GM21529 (cell line): ENCODE measurements around the gene APOBEC3F.
"Not testable (repeated sequence)": the region's sequence is repeated elsewhere in the genome, so short reads cannot be mapped to it uniquely, and the experiment has no call there.

Experiments
- ATAC-seq: cut with Tn5 transposase; IDR thresholded peaks from one replicate; pipeline ENCODE4 v1.9.1; 2021; ENCODE audit not compliant: unreplicated experiment

APOBEC3F gene

DNA sequence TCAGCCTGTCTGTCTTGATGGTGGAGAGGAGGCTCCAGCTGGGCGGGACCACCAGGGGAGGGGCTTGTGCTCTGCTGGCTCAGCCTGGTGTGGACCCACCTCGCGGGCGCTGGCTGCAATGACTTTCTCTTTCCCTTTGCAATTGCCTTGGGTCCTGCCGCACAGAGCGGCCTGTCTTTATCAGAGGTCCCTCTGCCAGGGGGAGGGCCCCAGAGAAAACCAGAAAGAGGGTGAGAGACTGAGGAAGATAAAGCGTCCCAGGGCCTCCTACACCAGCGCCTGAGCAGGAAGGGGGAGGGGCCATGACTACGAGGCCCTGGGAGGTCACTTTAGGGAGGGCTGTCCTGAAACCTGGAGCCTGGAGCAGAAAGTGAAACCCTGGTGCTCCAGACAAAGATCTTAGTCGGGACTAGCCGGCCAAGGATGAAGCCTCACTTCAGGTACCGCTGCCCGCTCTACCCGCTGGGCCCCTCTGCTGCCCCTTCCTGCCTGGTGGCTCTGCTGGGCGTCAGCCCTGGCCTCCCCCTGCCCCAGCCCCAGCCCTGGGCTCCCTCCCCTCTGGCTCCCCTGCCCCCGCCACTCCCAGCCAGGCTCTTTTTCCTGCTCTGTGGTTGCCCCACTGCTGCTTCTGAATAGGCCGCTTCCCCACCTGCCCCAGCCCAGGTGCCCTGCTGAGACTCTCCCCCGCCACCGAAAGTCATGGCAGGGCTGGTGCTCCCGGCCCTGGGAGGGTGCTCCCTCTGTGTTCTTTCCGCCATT is at the start of gene APOBEC3F:
TSS of gene APOBEC3F (plus strand) at position 327 of the 759 bp plus-strand sequence. CDS start at position 424, 97 bp downstream.
- ATAC-seq: peak; percentile 92

DNA sequence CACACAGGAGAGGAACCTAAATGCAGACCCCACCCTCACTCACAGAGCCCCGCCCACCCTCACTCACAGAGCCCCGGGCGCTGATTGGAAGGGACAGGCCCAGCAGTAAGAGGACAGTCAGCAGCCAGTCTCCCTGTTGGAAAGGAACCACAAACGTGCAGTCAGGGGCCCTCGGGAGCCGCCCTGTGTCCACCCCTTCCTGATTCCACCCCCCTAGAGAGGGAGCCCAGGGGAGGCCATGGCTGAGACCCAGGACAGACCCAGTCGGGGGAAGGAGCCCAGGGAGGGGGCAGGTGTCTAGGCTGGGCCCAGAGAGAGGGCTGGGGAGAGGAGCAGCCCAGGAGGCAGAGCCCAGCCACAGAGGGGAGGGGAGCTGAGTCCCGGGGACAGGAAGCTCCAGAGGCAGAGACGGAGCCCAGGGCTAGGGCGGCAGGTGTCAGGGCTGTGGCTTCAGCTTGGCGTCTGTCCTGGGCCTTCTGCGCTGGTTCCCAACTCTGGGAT is 47.7 kb upstream of the APOBEC3F start:
- not testable (repeated sequence) for ATAC-seq

DNA sequence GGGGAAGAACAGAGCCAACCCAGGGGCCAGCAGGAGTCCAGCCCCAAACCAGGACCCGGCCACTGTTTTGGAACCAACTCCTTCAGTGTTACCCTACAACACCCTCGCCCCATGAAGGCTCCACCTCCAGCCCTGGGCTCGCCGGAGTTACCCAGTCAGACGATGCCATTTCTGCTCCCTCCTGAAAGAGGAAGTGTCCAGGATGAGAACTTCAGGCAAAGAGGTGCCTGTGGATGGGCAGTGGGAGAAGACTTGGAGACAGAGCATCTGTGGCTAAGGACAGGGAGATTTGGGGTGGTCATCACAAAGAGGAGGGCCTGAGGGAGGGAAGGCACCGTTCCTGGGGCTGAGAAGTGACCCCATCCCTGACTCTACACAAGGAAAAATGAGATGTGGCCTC is 44.6 kb upstream of the APOBEC3F start:
- ATAC-seq: no peak

DNA sequence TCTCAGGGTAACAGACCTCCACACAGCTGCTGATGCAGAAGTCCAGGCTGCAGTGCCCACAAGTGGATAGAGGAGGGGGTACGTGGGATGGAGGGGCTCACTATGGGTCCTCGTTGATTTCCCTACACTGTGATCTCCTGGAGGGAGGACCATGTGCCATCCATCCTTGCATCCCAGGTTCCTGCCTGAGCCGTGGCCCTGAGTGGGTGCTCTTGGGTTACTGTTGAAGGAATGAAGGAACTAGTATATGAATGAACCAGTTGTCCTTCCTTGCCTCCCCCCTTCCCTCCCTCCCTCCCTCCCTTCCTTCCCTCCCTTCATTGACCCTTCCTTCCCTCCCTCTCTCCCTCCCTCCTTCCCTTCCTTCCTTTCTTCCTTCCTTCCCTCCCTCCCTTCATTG is 43.1 kb upstream of the APOBEC3F start:
- ATAC-seq: no peak

DNA sequence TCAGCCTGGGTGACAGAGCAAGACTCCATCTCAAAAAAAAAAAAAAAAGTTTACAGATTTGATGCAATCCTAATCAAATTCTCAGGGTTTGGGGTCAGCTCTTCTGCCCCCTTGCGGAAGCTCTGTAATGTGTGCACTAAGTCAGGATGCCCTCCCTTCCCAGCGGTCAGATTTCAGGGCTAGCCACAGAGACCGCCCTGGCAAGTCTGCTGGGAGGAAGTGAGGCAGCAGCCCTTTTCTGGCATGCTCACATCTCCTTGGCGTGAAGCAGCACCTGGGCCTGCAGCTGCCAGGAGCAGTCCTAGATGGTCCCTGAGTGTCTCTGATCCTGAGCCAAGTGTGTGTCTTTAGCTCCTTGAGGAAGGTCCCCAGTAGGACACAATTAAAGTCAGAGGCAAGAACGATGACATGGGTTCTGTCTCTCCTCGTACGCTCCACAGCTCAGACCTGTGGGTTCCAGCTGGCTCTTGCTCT is 37.5 kb upstream of the APOBEC3F start:
- peak; percentile 67 for ATAC-seq

DNA sequence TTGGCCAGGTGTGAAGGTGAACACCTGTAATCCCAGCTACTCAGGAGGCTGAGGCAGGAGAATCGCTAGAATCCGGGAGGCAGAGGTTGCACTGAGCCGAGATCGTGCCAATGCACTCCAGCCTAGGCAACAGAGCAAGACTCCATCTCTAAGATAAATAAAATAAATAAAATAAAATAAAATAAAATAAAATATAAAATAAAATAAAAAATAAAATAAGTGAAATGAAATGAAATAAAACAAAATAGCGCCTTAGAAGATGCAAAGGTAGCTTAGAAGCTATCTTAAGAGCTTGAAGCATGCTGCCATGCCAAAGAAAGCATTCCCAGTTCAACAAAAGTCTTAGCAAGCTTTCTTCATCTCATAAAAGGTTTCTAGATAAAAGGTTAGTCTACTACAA is 33.5 kb upstream of the APOBEC3F start:
- ATAC-seq: no peak

DNA sequence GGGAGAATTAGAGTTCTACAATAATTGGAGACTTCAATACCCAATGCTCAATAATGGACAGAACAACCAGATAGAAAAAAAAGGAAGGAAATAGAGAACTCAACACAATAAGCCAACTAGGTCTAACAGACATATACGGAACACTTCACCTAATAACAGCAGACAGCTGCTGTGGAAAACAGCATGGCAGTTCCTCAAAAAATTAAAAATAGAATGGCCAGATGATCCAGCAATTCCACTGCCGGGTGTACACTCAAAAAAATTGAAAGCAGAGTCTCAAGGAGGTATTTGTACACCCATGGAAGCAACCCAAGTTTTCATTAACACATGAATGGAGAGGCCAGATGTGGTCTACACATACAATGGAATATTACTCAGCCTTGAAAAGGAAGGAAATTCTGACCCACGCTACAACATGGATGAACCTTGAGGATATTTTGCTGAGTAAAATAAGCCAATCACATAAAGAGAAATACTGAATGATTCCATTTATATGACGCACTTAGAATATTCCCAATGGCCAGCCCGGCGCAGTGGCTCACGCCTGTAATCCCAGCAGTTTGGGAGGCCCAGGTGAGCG is 32.3 kb upstream of the APOBEC3F start:
- not testable (repeated sequence) for ATAC-seq

DNA sequence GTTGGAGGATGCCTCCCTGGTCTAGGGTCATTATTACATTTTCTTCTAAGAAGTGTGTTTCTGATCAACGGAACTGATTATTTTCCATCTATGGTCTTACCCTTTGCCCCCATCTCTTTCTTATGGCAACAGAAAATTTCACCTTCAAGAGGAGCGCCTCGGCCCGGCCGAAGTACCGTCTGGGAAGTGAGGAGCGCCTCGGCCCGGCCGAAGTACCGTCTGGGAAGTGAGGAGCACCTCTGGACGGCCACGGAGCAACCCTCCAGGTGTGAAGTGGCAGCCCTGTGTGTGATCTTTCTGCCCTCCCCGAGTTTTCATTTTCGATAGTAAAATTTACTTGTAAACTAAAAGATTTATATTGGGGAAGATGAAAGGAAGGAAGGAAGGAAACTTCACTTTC is 29.7 kb upstream of the APOBEC3F start:
- no peak for ATAC-seq

DNA sequence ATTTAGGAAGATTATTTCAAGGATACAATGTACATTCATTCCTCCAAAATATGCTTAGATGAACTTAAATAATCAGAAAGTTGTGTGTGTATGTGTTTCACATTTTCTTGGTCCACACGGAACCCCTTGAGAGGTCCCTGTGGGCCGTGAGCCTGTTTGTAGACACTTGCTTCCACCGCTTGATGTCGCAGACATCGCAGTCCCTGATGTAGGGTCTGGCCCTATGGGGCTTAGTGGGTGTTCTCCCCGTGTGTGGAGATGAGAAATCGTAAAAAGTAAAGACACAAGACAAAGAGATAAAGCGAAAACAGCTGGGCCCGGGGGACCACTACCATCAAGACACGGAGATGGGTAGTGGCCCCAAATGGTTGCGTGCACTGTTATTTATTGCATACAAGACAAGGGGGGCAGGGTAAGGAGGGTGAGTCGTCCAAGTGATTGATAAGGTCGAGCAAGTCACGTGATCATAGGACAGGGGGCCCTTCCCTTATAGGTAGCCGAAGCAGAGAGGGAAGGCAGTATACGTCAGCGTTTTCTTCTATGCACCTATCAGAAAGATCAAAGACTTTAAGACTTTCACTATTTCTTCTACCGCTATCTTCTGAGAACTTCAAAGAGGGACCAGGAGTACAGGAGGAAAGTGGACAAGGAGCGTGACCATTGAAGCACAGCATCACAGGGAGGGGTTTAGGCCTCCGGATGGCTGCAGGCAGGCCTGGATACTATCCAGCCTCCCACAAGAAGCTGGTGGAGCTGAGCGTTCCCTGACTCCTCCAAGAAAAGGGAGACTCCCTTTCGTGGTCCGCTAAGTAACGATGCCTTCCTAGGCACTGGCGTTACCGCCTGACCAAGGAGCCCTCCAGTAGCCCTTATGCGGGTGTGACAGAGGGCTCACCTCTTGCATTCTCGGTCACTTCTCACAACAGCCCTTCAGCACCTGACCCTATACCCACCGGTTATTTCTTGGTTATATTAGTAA is 27.8 kb upstream of the APOBEC3F start:
- no peak for ATAC-seq

DNA sequence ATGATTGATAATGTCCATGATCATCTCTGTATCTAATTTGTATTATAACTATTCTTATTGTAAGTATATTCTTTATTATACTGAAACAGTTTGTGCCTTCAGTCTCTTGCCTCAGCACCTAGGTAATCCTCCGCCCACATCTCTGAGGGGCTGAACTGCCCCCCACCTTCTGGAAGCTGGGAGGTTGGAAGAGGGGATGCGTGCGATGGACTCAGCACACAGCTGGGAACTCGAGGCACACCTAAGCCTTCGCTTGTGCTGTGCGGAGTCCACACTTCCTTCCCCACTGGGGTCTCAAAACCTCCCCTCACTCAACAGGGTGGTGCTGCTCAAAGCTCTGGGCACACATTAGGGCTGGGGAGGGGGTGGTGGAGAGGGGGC is 27.1 kb upstream of the APOBEC3F start:
- not testable (repeated sequence) for ATAC-seq

DNA sequence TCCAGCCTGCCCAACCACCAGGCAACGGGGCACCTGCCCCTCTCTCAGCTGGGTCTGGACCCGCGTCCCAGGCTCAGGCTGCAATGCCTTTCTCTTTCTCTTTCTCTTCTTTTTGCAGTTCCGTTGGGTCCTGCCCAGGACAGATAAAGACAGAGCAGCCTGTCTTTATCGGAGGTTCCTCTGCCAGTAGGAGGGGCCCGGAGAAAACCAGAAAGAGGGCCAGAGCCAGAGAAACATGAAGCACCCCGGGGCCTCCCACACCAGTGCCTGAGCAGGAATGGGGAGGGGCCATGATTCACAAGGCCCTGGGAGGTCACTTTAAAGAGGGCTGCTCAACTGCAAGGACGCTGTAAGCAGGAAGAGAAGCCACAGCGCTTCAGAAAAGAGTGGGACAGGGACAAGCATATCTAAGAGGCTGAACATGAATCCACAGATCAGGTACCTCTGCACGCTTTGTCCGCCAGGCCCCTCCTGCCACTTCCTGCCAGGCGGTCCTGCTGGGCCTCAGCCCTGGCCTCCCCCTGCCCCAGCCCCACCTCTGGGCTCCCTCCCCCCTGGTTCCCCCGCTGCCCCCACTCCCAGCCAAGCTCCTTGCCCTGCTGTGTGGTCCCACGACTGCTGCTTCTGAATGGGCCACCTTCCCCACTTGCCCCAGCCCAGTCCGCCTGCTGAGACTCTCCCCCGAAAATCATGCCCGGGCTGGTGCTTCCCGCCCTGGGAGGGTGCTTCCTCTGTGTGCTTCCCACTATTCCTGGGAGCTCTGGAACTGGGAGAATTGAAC is 26.5 kb upstream of the APOBEC3F start, which contains the start of gene APOBEC3C:
TSS of gene APOBEC3C (plus strand) at position 316 of the 781 bp plus-strand sequence. CDS start at position 422, 106 bp downstream.
- peak; percentile 85 for ATAC-seq

DNA sequence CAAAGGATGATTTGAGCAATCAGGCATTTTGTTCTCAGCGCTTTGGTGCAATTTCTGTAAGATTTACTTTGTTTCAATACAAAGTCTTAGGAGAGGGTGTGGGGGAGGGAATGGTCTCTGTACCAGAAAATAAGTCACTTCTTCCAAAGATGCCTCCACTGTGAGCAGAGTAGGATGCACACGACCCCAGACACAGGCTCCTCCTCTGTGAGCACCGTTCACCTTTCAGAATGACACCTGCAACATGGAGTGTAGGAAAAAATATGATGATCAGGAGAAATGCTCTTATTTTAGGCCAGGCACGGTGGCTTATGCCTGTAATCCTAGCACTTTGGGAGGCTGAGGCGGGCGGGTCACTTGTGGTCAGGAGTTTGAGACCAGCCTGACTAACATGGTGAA is 25.9 kb upstream of the APOBEC3F start:
- not testable (repeated sequence) for ATAC-seq

DNA sequence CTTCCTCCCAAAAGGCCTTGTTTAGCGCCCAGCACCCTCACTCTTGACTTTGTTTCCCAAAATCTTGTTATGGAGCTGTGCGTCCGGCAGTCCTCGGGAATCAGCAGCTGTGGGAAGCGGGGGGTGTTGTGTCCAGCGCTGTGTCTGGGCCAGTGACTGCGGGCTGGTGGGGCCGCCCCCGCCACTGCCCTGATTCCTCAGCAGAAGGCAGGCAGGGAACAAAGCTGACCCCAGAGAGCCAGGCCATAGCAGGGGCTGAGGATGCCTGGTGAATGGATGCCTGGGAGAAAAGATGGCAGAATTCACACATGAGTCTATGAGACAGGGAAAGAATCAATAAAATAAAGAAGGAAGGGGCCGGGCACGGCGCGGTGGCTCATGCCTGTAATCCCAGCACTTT is 24.1 kb upstream of the APOBEC3F start:
- ATAC-seq: no peak

DNA sequence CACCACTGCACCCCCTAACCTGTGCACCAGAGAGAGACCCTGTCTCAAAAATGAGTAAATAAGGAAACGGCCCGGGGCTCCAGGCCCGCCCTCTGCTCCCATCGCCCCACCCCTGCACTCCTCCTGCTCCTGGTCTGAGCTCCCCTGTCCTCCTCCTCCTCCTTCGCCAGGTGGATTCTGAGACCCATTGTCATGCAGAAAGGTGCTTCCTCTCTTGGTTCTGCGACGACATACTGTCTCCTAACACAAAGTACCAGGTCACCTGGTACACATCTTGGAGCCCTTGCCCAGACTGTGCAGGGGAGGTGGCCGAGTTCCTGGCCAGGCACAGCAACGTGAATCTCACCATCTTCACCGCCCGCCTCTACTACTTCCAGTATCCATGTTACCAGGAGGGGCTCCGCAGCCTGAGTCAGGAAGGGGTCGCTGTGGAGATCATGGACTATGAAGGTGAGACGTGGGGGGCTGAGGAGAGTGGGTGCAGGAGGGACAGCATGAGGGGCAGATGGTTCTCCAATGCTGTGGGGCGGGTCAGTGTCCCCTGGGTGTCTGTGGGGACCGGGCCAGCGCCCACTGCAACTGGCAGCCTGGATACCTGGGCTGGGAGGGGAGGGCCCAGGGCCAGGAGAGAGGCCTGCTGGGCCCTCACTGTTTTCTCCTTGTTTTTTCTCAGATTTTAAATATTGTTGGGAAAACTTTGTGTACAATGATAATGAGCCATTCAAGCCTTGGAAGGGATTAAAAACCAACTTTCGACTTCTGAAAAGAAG is 22.9 kb upstream of the APOBEC3F start:
- ATAC-seq: no peak

DNA sequence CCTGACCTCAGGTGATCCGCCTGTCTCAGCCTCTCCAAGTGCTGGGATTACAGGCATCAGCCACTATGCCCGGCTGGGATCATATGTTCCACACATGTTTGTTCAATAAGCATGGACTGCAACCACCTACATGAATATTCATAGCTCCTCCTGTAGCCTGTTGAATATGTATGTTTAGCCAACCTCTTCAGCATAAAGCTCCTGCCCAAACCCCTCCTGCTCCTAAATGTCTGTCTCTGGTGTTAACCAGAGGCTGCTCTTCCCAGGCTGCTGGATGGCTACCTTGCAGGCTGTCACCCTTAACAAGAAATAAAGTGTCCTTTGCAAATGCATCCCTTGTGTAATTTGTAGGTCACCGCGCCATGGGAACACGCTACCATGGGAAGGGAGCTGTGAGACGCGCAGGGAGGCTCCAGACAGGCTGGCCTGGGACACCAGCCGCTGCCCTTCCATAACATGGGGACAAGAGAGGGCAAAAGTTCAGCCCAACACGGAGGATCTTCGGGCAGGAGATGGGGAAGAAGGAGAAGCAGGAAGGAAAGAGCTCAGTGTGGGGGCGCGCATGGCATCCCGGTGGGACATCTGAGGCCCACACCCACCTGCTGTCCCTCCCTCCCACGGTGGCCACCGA is 20.5 kb upstream of the APOBEC3F start:
- ATAC-seq: peak; percentile 8

DNA sequence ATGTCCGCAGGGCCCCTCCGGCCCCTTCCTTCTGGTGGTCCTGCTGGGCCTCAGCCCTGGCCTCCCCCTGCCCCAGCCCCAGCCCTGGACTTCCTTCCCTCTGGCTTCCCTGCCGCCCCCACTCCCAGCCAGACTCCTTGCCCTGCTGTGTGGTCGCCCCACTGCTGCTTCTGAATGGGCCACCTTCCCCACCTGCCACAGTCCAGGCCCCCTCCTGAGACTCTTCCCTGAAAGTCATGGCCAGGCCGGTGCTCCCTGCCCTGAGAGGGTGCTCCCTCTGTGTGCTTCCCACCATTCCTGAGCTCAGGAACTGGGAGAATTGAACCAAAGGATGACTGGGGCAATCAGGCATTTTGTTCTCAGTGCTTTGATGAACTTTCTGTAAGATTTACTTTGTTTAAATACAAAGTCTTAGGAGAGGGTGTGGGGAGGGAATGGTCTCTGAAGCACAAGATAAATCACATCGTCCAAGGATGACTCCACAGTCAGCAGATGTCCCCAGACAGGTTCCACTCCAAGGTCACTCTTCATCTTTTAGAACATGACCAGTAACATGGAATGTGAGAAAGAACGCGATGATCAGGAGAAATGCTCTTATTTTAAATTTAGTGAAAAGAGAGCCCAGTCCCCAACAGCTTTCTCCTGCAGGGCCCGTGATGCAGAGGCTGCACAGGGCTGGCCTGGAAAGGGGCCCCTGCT is 19.0 kb upstream of the APOBEC3F start:
- ATAC-seq: no peak

DNA sequence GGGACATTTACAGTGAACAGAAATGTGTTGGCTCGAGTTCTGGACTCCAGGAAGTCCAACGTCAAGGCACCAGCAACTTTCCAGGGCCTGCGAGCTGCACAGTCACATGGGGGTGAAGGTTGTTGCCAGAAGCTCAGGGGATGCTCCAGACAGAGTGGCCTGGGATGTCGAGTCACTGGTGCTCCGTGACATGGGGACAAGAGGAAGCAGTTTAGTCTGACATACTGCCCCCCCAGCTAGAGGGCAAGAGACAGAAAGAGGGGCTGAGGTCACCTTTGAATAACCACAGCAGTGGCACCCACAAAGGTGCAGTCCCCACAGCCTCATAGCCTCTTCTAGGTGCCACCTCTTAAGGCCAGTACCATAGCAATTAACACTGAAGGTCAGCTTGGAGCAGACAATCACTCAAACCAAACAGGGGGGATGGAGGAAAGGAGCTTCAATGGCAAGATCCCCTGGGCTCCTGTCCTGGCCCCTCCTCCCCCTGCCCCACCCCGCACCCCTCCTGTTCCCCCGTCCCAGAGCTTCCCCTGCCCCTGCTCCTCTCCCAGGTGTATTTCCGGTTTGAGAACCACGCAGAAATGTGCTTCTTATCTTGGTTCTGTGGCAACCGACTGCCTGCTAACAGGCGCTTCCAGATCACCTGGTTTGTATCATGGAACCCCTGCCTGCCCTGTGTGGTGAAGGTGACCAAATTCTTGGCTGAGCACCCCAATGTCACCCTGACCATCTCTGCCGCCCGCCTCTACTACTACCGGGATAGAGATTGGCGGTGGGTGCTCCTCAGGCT is 15.9 kb upstream of the APOBEC3F start:
- ATAC-seq: no peak
